HepG2 (cell line): Measurements from ENCODE around the gene CD151. TPM values are rescaled to one million over a fixed set of nuclear protein-coding genes. Genes with fewer than 3 reads are reported as not detected.

Source experiments
- CBX5 ChIP-seq: sonication (generic); formaldehyde crosslinking; IDR thresholded peaks from 2 replicates; pipeline ENCODE4 v1.4.0; 2020; ENCODE audit warnings: missing genetic modification reagents, borderline replicate concordance
- DMAP1 ChIP-seq: IDR thresholded peaks from 2 replicates; pipeline ENCODE4 v1.6.1; 2016
- EHMT2 ChIP-seq: fragments of 200-600 bp; sonication (generic); IDR thresholded peaks from 2 replicates; pipeline ENCODE4 v1.7.0; 2017; ENCODE audit warnings: antibody characterized with exemption, low read depth, low read length, borderline replicate concordance
- GATAD2A ChIP-seq: IDR thresholded peaks from 2 replicates; pipeline ENCODE4 v1.6.1; 2016
- IKZF4 ChIP-seq: sonication (generic); formaldehyde crosslinking; IDR thresholded peaks from 2 replicates; pipeline ENCODE4 v1.5.1; 2020; ENCODE audit warnings: borderline replicate concordance, mild to moderate bottlenecking, low read depth, missing genetic modification reagents; ENCODE audit errors: not compliant biosample characterization
- KDM2A ChIP-seq: sonication (generic); formaldehyde crosslinking; IDR thresholded peaks from 2 replicates; pipeline ENCODE4 v1.4.0; 2020; ENCODE audit warnings: low read depth, missing genetic modification reagents, borderline replicate concordance
- MED13 ChIP-seq: sonication (generic); formaldehyde crosslinking; IDR thresholded peaks from 2 replicates; pipeline ENCODE4 v1.5.0; 2020; ENCODE audit warnings: missing genetic modification reagents
- NAIF1 ChIP-seq: sonication (generic); formaldehyde crosslinking; IDR thresholded peaks from 2 replicates; pipeline ENCODE4 v1.5.0; 2020; ENCODE audit warnings: mild to moderate bottlenecking, missing genetic modification reagents, borderline replicate concordance
- NFYB ChIP-seq: sonication (generic); formaldehyde crosslinking; IDR thresholded peaks from 2 replicates; pipeline ENCODE4 v1.4.0; 2020; ENCODE audit warnings: missing genetic modification reagents
- NR2C2 ChIP-seq: sonication (generic); formaldehyde crosslinking; IDR thresholded peaks from 2 replicates; pipeline ENCODE4 v1.4.0; 2020; ENCODE audit warnings: missing genetic modification reagents, mild to moderate bottlenecking, moderate library complexity, borderline replicate concordance
- POLR2AphosphoS2 ChIP-seq: IDR thresholded peaks from 2 replicates; pipeline ENCODE4 v1.6.1; 2011; ENCODE audit warnings: low read depth, low read length, improper control_type of control experiment
- RBFOX2 ChIP-seq: fragments of 200-400 bp; formaldehyde crosslinking; IDR thresholded peaks from 2 replicates; pipeline ENCODE4 v1.6.1; 2017; ENCODE audit warnings: low read depth, mild to moderate bottlenecking, low read length
- RBM22 ChIP-seq: fragments of 200-400 bp; formaldehyde crosslinking; optimal IDR thresholded peaks from 2 replicates; pipeline ENCODE3; 2017; ENCODE audit warnings: mild to moderate bottlenecking, low read length, moderate library complexity
- SMAD1 ChIP-seq: sonication (generic); formaldehyde crosslinking; IDR thresholded peaks from 2 replicates; pipeline ENCODE4 v1.4.0; 2020; ENCODE audit warnings: missing genetic modification reagents, low read depth, mild to moderate bottlenecking, borderline replicate concordance
- SMARCE1 ChIP-seq: fragments of 450-650 bp; IDR thresholded peaks from 2 replicates; pipeline ENCODE4 v1.6.1; 2017; ENCODE audit warnings: borderline replicate concordance
- TBP ChIP-seq: sonication (generic); formaldehyde crosslinking; IDR thresholded peaks from 2 replicates; pipeline ENCODE4 v1.5.0; 2020; ENCODE audit warnings: missing genetic modification reagents
- ZMYM4 ChIP-seq: sonication (generic); formaldehyde crosslinking; IDR thresholded peaks from 2 replicates; pipeline ENCODE4 v1.8.1; 2023; ENCODE audit warnings: mild to moderate bottlenecking, missing genetic modification reagents
- ZNF138 ChIP-seq: sonication (generic); formaldehyde crosslinking; IDR thresholded peaks from 2 replicates; pipeline ENCODE4 v1.5.0; 2020; ENCODE audit warnings: mild to moderate bottlenecking, low read depth, missing genetic modification reagents
- ZNF3 ChIP-seq: IDR thresholded peaks from 2 replicates; pipeline ENCODE4 v1.7.0; 2017; ENCODE audit warnings: inconsistent platforms
- ZNF350 ChIP-seq: sonication (generic); formaldehyde crosslinking; IDR thresholded peaks from 2 replicates; pipeline ENCODE4 v1.4.0; 2020; ENCODE audit warnings: mild to moderate bottlenecking, low read depth, missing genetic modification reagents, borderline replicate concordance
- ZNF792 ChIP-seq: IDR thresholded peaks from 2 replicates; pipeline ENCODE4 v1.6.1; 2016
- ZSCAN21 ChIP-seq: sonication (generic); formaldehyde crosslinking; IDR thresholded peaks from 2 replicates; pipeline ENCODE4 v1.8.0; 2022; ENCODE audit warnings: mild to moderate bottlenecking, missing genetic modification reagents, moderate library complexity, borderline replicate concordance
- polyA plus RNA-seq, 8 experiments: library from polyadenylated mRNA; depleted of rRNA in 3 of 8; stranded (reverse) in 7 of 8; unstranded in 1 of 8; fragments of >200 nt; fragmentation: Illumina TruSeq in 4 of 8; extraction: Trizol in 4 of 8; gene quantifications; 2 replicates each; pipeline versions ENCODE4 v1.2.1 to v1.2.3, GENCODE V29; 2011 to 2016; ENCODE audit warnings: low read depth in 4 of 8, missing spikeins in 1 of 8, mixed read lengths in 1 of 8; ENCODE audit not compliant: insufficient read depth in 1 of 8
- total RNA-seq, 5 experiments: library from RNA; depleted of rRNA; stranded (reverse); fragments of >200 nt; fragmentation: Illumina TruSeq; extraction: Trizol; gene quantifications; 2 replicates each; pipeline ENCODE4 v1.2.3, GENCODE V29; 2016; ENCODE audit warnings: low read depth in 1 of 5
- TF ChIP-seq, protein P1 (sequence below): sonication (generic); formaldehyde crosslinking; IDR thresholded peaks from 2 replicates; pipeline ENCODE4 v1.9.0; 2021; ENCODE audit warnings: missing genetic modification reagents, borderline replicate concordance
- TF ChIP-seq, protein P2 (sequence below): sonication (generic); formaldehyde crosslinking; IDR thresholded peaks from 2 replicates; pipeline ENCODE4 v1.4.0; 2020; ENCODE audit warnings: missing genetic modification reagents, borderline replicate concordance

The CD151 gene
- total and polyA plus RNA-seq, 2 of the 13 experiments (the other 11 are each of a cell fraction or from before 2014, with no cell fraction given): 125 to 197 TPM

DNA sequence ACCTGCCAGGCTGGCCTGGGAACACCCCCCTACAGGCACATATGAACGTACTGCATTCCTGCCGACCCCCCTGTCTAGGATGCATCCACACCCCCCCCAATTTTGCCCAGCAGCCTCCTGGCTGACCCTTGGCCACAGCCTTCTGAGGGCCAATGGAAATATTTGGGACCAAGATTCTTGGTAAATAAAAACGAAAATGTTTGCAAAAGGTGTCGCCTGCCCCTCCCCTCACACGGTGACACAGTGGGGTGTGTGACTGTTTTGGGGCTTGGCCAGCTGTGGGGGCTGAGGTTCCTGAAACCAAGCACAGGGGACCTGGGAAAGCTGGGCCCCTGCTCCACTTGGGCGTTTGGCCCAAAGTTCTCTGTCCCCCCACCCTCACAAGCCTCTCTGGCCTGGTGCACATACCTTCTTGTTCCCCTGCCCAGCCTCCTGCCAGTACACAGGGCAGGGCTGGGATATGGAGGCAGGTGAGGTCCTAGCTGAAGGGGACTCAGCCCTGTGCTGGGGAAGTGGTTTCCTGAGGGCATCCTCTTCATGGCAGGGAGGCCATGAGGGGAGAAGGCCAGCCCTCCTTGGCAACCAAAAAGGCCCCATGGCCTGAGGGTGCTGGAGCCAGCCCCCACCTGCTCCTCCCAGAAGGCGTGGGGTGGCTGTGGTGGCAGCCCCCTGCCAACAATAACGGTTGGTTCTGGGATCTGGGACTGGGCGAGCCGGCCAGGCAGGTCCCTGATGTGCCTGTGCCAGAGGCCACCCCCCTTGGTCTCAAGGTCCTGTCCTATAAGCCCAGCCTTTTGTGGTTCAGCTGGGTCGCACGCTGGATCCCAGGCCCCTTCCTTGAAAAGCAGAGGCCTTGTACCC is 7.2 kb upstream of the CD151 start (continued):
- TF ChIP-seq, protein P1, sequence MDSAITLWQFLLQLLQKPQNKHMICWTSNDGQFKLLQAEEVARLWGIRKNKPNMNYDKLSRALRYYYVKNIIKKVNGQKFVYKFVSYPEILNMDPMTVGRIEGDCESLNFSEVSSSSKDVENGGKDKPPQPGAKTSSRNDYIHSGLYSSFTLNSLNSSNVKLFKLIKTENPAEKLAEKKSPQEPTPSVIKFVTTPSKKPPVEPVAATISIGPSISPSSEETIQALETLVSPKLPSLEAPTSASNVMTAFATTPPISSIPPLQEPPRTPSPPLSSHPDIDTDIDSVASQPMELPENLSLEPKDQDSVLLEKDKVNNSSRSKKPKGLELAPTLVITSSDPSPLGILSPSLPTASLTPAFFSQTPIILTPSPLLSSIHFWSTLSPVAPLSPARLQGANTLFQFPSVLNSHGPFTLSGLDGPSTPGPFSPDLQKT (CRISPR knock-in tag): no peak
- TF ChIP-seq SMAD1 (CRISPR knock-in tag) (no peak), ZNF3 (no peak), EHMT2 (no peak), TBP (no peak), POLR2AphosphoS2 (peak; percentile 6; the same call in 1 of the 2 replicates), NR2C2 (no peak), RBM22 (peak; percentile 83), ZSCAN21 (CRISPR knock-in tag) (no peak), NAIF1 (CRISPR knock-in tag) (no peak), ZNF350 (CRISPR knock-in tag) (no peak), GATAD2A (CRISPR knock-in tag) (no peak), ZNF138 (CRISPR knock-in tag) (no peak), SMARCE1 (no peak), ZMYM4 (CRISPR knock-in tag) (no peak), ZNF792 (no peak), NFYB (CRISPR knock-in tag) (no peak), KDM2A (CRISPR knock-in tag) (peak; percentile 6; the same call in 1 of the 2 replicates), CBX5 (CRISPR knock-in tag) (no peak), RBFOX2 (peak; percentile 50; the same call in 1 of the 2 replicates), DMAP1 (CRISPR knock-in tag) (no peak), IKZF4 (no peak), MED13 (CRISPR knock-in tag) (no peak)
- TF ChIP-seq, protein P2, sequence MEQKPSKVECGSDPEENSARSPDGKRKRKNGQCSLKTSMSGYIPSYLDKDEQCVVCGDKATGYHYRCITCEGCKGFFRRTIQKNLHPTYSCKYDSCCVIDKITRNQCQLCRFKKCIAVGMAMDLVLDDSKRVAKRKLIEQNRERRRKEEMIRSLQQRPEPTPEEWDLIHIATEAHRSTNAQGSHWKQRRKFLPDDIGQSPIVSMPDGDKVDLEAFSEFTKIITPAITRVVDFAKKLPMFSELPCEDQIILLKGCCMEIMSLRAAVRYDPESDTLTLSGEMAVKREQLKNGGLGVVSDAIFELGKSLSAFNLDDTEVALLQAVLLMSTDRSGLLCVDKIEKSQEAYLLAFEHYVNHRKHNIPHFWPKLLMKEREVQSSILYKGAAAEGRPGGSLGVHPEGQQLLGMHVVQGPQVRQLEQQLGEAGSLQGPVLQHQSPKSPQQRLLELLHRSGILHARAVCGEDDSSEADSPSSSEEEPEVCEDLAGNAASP (CRISPR knock-in tag): no peak
